Cortex of kidney (tissue), 1 donor: ENCODE measurements around the gene ZFP28.

Experiments used
- DNase-seq: peaks from one replicate; lab custom pipeline; 2025; lab: John Stamatoyannopoulos, UW

ZFP28 gene

DNA sequence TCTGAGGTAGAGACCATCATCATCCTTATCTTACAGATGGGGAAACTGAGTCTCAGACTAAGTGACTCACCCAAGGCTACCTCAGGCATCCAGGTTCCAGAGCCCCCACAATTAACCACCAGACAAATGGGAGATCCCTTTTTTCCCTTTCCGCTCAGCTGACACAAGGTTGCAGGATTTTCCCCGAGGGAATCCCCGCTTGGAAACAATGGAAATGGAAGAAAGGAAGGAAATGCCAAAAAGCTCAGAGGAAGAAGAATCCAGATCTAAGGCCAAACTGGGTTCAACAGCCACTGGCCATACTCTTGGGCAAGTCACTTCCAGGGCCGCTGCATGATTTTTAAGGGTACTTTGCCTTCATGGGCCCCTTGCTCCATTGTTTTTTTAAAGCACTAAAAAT lies 57.9 kb downstream of the ZFP28 start:
- no peak for DNase-seq

DNA sequence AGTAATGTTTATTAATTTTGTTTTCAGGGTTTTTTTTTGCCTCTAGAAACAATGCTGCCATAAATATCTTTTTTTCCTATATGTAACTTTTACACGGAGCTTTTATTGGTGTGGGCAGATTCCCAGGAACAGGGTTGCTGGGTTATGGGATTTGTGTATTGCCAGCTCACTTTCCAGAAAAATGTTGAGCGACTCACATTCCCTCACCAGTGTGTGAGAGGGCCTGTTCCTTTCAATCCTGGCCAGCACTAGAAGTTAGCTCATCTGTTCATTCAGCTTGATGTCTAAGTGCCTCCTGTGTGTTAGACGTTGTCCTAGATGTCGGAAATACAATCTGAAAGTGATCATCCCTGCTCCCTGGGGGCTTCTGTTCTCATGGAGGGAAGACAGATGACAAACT lies 58.9 kb downstream of the ZFP28 start:
- no peak for DNase-seq

DNA sequence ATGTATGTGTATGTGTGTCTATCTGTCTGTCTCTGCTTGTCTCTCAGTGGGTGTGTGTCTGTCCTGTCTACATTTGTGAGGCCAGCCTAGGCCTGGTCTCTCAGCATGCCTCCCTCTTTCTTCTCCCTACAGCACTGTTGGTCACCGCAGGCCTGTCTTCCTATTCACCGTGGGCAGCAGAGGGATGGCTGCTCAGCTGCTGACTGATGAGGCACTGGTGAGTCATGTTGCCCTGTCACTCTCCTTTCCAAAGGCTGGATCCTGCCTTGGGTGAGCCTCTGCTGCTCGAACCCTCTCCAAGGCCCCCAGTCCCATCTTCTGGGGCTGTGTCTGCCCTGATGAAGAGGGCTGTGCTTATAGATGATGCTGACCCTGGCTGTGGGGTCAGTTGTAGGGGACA lies 62.6 kb downstream of the ZFP28 start:
- DNase-seq, result no peak

DNA sequence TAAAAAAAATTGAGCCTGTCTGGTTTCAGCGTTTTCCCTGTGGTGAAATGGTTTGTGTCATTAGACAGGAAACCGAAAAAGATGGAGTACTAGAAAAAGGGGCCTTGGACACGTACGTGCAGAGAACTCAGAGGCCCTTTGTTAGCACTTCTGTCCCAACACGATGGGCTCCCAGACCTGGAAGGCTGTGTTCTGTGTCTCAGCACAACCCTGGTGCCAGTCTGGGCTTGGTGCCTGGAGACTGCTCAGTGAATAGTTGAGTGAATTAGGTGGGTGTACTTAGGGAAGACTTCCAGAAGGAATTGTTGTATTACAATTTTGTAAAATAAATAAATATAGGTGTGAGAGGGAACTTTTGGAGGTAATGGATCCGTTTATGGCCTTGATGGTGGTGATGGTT lies 65.1 kb downstream of the ZFP28 start:
- no peak for DNase-seq
